ENCODE data around the gene ARHGEF17. TPM values are rescaled to one million over a fixed set of nuclear protein-coding genes. Genes with fewer than 3 reads are reported as not detected.

ARHGEF17 gene
- total and polyA plus RNA-seq, 2 experiments from 2014 or later, result 15.3 to 23.5 TPM

- TF ChIP-seq EZH2phosphoT487 (IDR thresholded peaks at IDR 0.05; ENCODE audit: insufficient read depth, low read depth) (no peak), EZH2 (IDR thresholded peaks at IDR 0.05; ENCODE audit: insufficient read depth, poor library complexity, severe bottlenecking) (no peak)
- H3K27ac ChIP-seq, result peak overlapping the region; percentile 91
- in situ Hi-C loops (cut with MboI), result no loop called here
- no peaks in the 10 kb centered on the region; the same call in 1 of the 2 replicates for H4K20me1 ChIP-seq (ENCODE audit: insufficient read depth)
- H3K9ac ChIP-seq, result peak overlapping the region; percentile 65
- peaks cover 44% of the 10 kb centered on the region for H3F3A ChIP-seq (ENCODE audit: insufficient read depth)
- peaks cover 42% of the 10 kb centered on the region for H3K4me1 ChIP-seq (ENCODE audit: insufficient read depth)
- peak; percentile 80 for DNase-seq
- 0 out of 2 replicates have a peak overlapping the region, but pooled peaks have one; percentile 19 for H3K4me3 ChIP-seq
- no peaks in the 10 kb centered on the region for H3K9me3 ChIP-seq (ENCODE audit: low read depth)
- no peaks in the 10 kb centered on the region for H3K79me2 ChIP-seq (ENCODE audit: insufficient read depth)
- WGBS, 2 experiments (ENCODE audit: low coverage in 1 of 2, low lambda C conversion rate in 2 of 2, missing lambda C conversion rate in 2 of 2), result 19 to 36% methylated on average over 2 of the region's 2 CpGs
- H2AFZ ChIP-seq, result no peak overlapping the region
- no peaks in the 10 kb centered on the region for H3K36me3 ChIP-seq (ENCODE audit: low read depth)
- H3K27me3 ChIP-seq (replicated peaks; ENCODE audit: insufficient read depth), result no peaks in the 10 kb centered on the region
- no peaks in the 10 kb centered on the region for H3K9me2 ChIP-seq (ENCODE audit: insufficient read depth)
- H3K4me2 ChIP-seq (ENCODE audit: unreplicated experiment), result peak overlapping the region; percentile 68
These were observed 108.7 kb downstream of the ARHGEF17 start for GRCh38 chr11:73416786-73417185.

Other genes starting within 250 kb of the ARHGEF17 start
- gene FCHSD2, start 166.0 kb upstream of the ARHGEF17 start, total RNA-seq (2014; rRNA removed; shearing (Covaris generic)), result 8.1 and 9.1 TPM in 2 replicates
- gene FCHSD2, start 166.0 kb upstream of the ARHGEF17 start, polyA plus RNA-seq (2016; fragmentation: Nextera tagmentation; extraction: Ambion mirVana), result 17.6 and 19.8 TPM in 2 replicates
- gene P2RY2, start 90.0 kb upstream of the ARHGEF17 start, total RNA-seq (2014; rRNA removed; shearing (Covaris generic)), result not detected in 2 replicates
- not detected in 2 replicates for gene P2RY2, start 90.0 kb upstream of the ARHGEF17 start, polyA plus RNA-seq (2016; fragmentation: Nextera tagmentation; extraction: Ambion mirVana)
- 0.76 TPM in 1 of 2 replicates, not detected in the other for gene P2RY6, start 35.9 kb upstream of the ARHGEF17 start, total RNA-seq (2014; rRNA removed; shearing (Covaris generic))
- gene P2RY6, start 35.9 kb upstream of the ARHGEF17 start, polyA plus RNA-seq (2016; fragmentation: Nextera tagmentation; extraction: Ambion mirVana), result 0.99 and 1.5 TPM in 2 replicates
- 7.1 and 8.2 TPM in 2 replicates for gene RELT, start 68.1 kb downstream of the ARHGEF17 start, total RNA-seq (2014; rRNA removed; shearing (Covaris generic))
- 2.8 and 2.9 TPM in 2 replicates for gene RELT, start 68.1 kb downstream of the ARHGEF17 start, polyA plus RNA-seq (2016; fragmentation: Nextera tagmentation; extraction: Ambion mirVana)

Data from GM23248 (cell line).